Liver (tissue), 9 donors: ENCODE data around the gene UFD1. TPM values are rescaled to one million over a fixed set of nuclear protein-coding genes. Genes with fewer than 3 reads are reported as not detected.

Experiments used
- DNase-seq: peaks from one replicate; pipeline ENCODE4 v3.0.0-alpha.2; 2017; ENCODE audit warnings: low spot score
- H3K27ac ChIP-seq, 2 donors: one replicate each; pipeline ENCODE4 v1.7.0; 2013; ENCODE audit warnings: inconsistent platforms in 2 of 2, low read length in 2 of 2, control low read depth in 1 of 2, low read depth in 1 of 2, mild to moderate bottlenecking in 1 of 2
- H3K27me3 ChIP-seq, 4 donors: one replicate each; pipeline versions ENCODE4 v1.6.1 to v1.7.0; 2013; ENCODE audit warnings: low read length in 3 of 4, inconsistent platforms in 1 of 4, mild to moderate bottlenecking in 1 of 4, moderate library complexity in 1 of 4; ENCODE audit not compliant: control insufficient read depth in 4 of 4, insufficient read depth in 4 of 4
- H3K36me3 ChIP-seq, 4 donors: one replicate each; pipeline versions ENCODE4 v1.6.1 to v1.7.0; 2013; ENCODE audit warnings: low read length in 3 of 4, mild to moderate bottlenecking in 3 of 4, low read depth in 1 of 4, moderate library complexity in 1 of 4; ENCODE audit not compliant: control insufficient read depth in 4 of 4, insufficient read depth in 3 of 4
- H3K4me1 ChIP-seq, 4 donors: one replicate each; pipeline versions ENCODE4 v1.6.1 to v1.7.0; 2013; ENCODE audit warnings: low read length in 3 of 4, mild to moderate bottlenecking in 3 of 4, moderate library complexity in 1 of 4; ENCODE audit not compliant: control insufficient read depth in 4 of 4, insufficient read depth in 4 of 4
- H3K4me3 ChIP-seq, 3 donors: one replicate each; pipeline versions ENCODE4 v1.6.1 to v1.7.0; 2013; ENCODE audit warnings: low read length in 3 of 3, control low read depth in 1 of 3, low read depth in 1 of 3, mild to moderate bottlenecking in 1 of 3
- H3K9ac ChIP-seq, 2 donors: one replicate each; pipeline ENCODE4 v1.7.0; 2013; ENCODE audit warnings: low read length in 2 of 2, mild to moderate bottlenecking in 2 of 2, moderate library complexity in 2 of 2, control low read depth in 1 of 2, low read depth in 1 of 2
- H3K9me3 ChIP-seq, 4 donors: one replicate each; pipeline versions ENCODE4 v1.6.1 to v1.7.0; 2013; ENCODE audit warnings: low read length in 3 of 4; ENCODE audit not compliant: control insufficient read depth in 4 of 4
- ATF3 ChIP-seq: IDR thresholded peaks from 2 replicates; pipeline ENCODE4 v1.6.1; 2016; ENCODE audit warnings: antibody characterized with exemption
- CTCF ChIP-seq: fragments of 150-350 bp; IDR thresholded peaks from 2 replicates; pipeline ENCODE4 v1.5.1; 2017; ENCODE audit warnings: improper control_type of control experiment, low read depth, low read length; ENCODE audit not compliant: missing input control
- EGR1 ChIP-seq, 2 donors: IDR thresholded peaks; 2 replicates each; pipeline ENCODE4 v1.6.1; 2016 to 2018; ENCODE audit warnings: antibody characterized with exemption in 2 of 2, low read depth in 2 of 2
- FOXA1 ChIP-seq: IDR thresholded peaks from 2 replicates; pipeline ENCODE4 v1.6.1; 2016; ENCODE audit warnings: antibody characterized with exemption
- FOXA2 ChIP-seq: IDR thresholded peaks from 2 replicates; pipeline ENCODE4 v1.6.1; 2016; ENCODE audit warnings: antibody characterized with exemption
- GABPA ChIP-seq, 2 donors: IDR thresholded peaks in 1 of 2; conservative IDR thresholded peaks in 1 of 2; 2 replicates each; pipeline ENCODE4 v1.6.1; 2016; ENCODE audit warnings: antibody characterized with exemption in 2 of 2, mild to moderate bottlenecking in 1 of 2, moderate library complexity in 1 of 2
- HNF4A ChIP-seq, 2 donors: conservative IDR thresholded peaks; 2 replicates each; pipeline ENCODE4 v1.6.1; 2016; ENCODE audit warnings: antibody characterized with exemption in 2 of 2, mild to moderate bottlenecking in 2 of 2
- HNF4G ChIP-seq: IDR thresholded peaks from 2 replicates; pipeline ENCODE4 v1.6.1; 2016; ENCODE audit warnings: antibody characterized with exemption
- JUND ChIP-seq, 2 donors: IDR thresholded peaks; 2 replicates each; pipeline ENCODE4 v1.6.1; 2016; ENCODE audit warnings: antibody characterized with exemption in 2 of 2
- NR2F2 ChIP-seq: IDR thresholded peaks from 2 replicates; pipeline ENCODE4 v1.6.1; 2016; ENCODE audit warnings: antibody characterized with exemption
- RAD21 ChIP-seq, 2 donors: IDR thresholded peaks; 2 replicates each; pipeline ENCODE4 v1.6.1; 2016; ENCODE audit warnings: antibody characterized with exemption in 2 of 2, mild to moderate bottlenecking in 2 of 2
- RXRA ChIP-seq, 2 donors: IDR thresholded peaks; 2 replicates each; pipeline ENCODE4 v1.6.1; 2017 to 2018; ENCODE audit warnings: antibody characterized with exemption in 2 of 2, mild to moderate bottlenecking in 1 of 2
- SP1 ChIP-seq: IDR thresholded peaks from 2 replicates; pipeline ENCODE4 v1.6.1; 2018; ENCODE audit warnings: antibody characterized with exemption, mild to moderate bottlenecking
- TAF1 ChIP-seq: conservative IDR thresholded peaks from 2 replicates; pipeline ENCODE4 v1.6.1; 2016; ENCODE audit warnings: antibody characterized with exemption, mild to moderate bottlenecking
- YY1 ChIP-seq: IDR thresholded peaks from 2 replicates; pipeline ENCODE4 v1.6.1; 2016; ENCODE audit warnings: antibody characterized with exemption, mild to moderate bottlenecking
- ZBTB33 ChIP-seq: IDR thresholded peaks from 2 replicates; pipeline ENCODE4 v1.6.1; 2016; ENCODE audit warnings: antibody characterized with exemption
- WGBS: extraction: QIAGEN DNeasy Blood & Tissue Kit; methylation state at CpG from one replicate; pipeline ENCODE4 v1.1.7; 2013; 5-methylcytosine and 5-hydroxymethylcytosine counted together
- polyA plus RNA-seq, 2 donors: library from polyadenylated mRNA; stranded (reverse) in 1 of 2; unstranded in 1 of 2; fragments of 200-250 nt in 1 of 2; fragments of >200 nt in 1 of 2; fragmentation: Nextera tagmentation in 1 of 2; extraction: Ambion mirVana in 1 of 2; gene quantifications; one replicate each; pipeline versions ENCODE4 v1.2.1 to v1.2.3, GENCODE V29; 2013 to 2015
- total RNA-seq, 2 donors: library from RNA; depleted of rRNA; stranded (reverse); fragments of >200 nt; gene quantifications; one replicate each; pipeline ENCODE4 v1.2.3, GENCODE V29; 2014
- TF ChIP-seq, protein P1 (sequence below): IDR thresholded peaks from 2 replicates; pipeline ENCODE4 v1.6.1; 2016; ENCODE audit warnings: antibody characterized with exemption
- TF ChIP-seq, protein P2 (sequence below): IDR thresholded peaks from 2 replicates; pipeline ENCODE4 v1.6.1; 2016; ENCODE audit warnings: antibody characterized with exemption, mild to moderate bottlenecking
- donor health status: healthy.
- donor health status: healthy.
- donor health status: healthy.
- donor health status: healthy.
- donor health status: healthy.

Gene UFD1
- total and polyA plus RNA-seq, 4 donors = 28.2 to 64.2 (median 54.6) TPM

DNA sequence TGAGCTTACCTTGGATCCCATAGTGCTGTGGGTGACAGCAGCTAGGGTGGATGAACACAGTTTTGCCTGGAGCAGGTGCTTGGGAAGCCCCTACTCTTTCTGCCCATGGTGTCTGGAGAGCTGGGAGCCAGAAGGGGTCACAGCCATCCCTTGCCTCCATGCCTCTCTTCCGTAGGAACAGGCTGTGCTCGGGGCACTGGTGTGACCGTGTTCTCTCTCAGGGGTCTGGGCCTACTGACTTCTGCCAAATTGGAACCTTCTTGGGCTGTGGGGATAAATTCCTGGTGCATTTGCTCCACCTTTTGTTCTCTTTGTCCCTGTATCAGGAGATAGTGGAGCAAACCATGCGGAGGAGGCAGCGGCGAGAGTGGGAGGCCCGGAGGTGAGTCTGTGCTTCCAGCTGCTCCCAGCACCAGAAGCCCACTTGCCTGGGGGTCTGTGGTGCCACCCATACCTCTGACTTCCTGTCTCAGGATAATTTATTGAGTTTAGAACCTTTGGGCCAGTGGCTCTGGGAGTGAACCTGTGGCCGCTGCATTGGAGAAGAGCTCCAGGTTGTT is 15.1 kb upstream of the UFD1 start:
- 99% methylated on average over 8 of the region's 8 CpGs for WGBS
- Histone ChIP-seq H3K9ac (no peak overlapping the region), H3K9me3 (no peaks in the 10 kb centered on the region), H3K4me1 (no peaks in the 10 kb centered on the region), H3K4me3 (no peak overlapping the region), H3K27ac (no peak overlapping the region), H3K36me3 (no peaks in the 10 kb centered on the region), H3K27me3 (no peaks in the 10 kb centered on the region)
- DNase-seq = no peak
- TF ChIP-seq ATF3 = no peak
- no peak for TF ChIP-seq YY1
- no peak for TF ChIP-seq NR2F2
- no peak for TF ChIP-seq SP1
- TF ChIP-seq HNF4A (conservative IDR thresholded peaks at IDR 0.05) = no peak

GRCh38 chr22:19492504-19493174 is 13.6 kb upstream of the UFD1 start:
- no peak for DNase-seq
- Histone ChIP-seq H3K4me1 (no peaks in the 10 kb centered on the region), H3K27me3 (no peaks in the 10 kb centered on the region), H3K9me3 (no peaks in the 10 kb centered on the region), H3K27ac (no peak overlapping the region), H3K36me3 (no peaks in the 10 kb centered on the region), H3K4me3 (no peak overlapping the region), H3K9ac (no peak overlapping the region)
- 93% methylated on average over 6 of the region's 6 CpGs for WGBS
- TF ChIP-seq JUND (IDR thresholded peaks at IDR 0.05) (no peak), NR2F2 (no peak), ZBTB33 (no peak), TAF1 (no peak), CTCF (no peak), RAD21 (IDR thresholded peaks at IDR 0.05) (no peak), YY1 (no peak), ATF3 (no peak), GABPA (IDR thresholded peaks at IDR 0.05 in 1 of 2, conservative IDR thresholded peaks at IDR 0.05 in 1 of 2) (no peak), RXRA (IDR thresholded peaks at IDR 0.05) (no peak), SP1 (no peak), FOXA1 (no peak), HNF4G (no peak), FOXA2 (no peak), HNF4A (conservative IDR thresholded peaks at IDR 0.05) (no peak), EGR1 (IDR thresholded peaks at IDR 0.05; ENCODE audit: low read depth in 2 of 2) (no peak)
- TF ChIP-seq, protein P1, sequence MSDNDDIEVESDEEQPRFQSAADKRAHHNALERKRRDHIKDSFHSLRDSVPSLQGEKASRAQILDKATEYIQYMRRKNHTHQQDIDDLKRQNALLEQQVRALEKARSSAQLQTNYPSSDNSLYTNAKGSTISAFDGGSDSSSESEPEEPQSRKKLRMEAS = no peak
- TF ChIP-seq, protein P2, sequence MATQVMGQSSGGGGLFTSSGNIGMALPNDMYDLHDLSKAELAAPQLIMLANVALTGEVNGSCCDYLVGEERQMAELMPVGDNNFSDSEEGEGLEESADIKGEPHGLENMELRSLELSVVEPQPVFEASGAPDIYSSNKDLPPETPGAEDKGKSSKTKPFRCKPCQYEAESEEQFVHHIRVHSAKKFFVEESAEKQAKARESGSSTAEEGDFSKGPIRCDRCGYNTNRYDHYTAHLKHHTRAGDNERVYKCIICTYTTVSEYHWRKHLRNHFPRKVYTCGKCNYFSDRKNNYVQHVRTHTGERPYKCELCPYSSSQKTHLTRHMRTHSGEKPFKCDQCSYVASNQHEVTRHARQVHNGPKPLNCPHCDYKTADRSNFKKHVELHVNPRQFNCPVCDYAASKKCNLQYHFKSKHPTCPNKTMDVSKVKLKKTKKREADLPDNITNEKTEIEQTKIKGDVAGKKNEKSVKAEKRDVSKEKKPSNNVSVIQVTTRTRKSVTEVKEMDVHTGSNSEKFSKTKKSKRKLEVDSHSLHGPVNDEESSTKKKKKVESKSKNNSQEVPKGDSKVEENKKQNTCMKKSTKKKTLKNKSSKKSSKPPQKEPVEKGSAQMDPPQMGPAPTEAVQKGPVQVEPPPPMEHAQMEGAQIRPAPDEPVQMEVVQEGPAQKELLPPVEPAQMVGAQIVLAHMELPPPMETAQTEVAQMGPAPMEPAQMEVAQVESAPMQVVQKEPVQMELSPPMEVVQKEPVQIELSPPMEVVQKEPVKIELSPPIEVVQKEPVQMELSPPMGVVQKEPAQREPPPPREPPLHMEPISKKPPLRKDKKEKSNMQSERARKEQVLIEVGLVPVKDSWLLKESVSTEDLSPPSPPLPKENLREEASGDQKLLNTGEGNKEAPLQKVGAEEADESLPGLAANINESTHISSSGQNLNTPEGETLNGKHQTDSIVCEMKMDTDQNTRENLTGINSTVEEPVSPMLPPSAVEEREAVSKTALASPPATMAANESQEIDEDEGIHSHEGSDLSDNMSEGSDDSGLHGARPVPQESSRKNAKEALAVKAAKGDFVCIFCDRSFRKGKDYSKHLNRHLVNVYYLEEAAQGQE = no peak
